H1 (cell line): ENCODE measurements around the gene TMEM254.

Experiments used
- ATF3 ChIP-seq: IDR thresholded peaks from 2 replicates; pipeline ENCODE4 v1.6.1; 2011; ENCODE audit warnings: low read depth, mild to moderate bottlenecking, low read length; ENCODE audit not compliant: insufficient read depth
- CHD1 ChIP-seq: IDR thresholded peaks from 2 replicates; pipeline ENCODE4 v1.6.1; 2012; ENCODE audit warnings: low read depth, low read length, improper control_type of control experiment
- CTCF ChIP-seq, 3 experiments: IDR thresholded peaks; 1 replicate in 2 of 3; 2 replicates in 1 of 3; pipeline versions ENCODE4 v1.5.1 to v1.6.1; 2011; ENCODE audit warnings: low read length in 3 of 3, mild to moderate bottlenecking in 3 of 3, inconsistent platforms in 2 of 3, low read depth in 1 of 3, moderate library complexity in 1 of 3; ENCODE audit not compliant: insufficient read depth in 1 of 3; ENCODE audit errors: control extremely low read depth in 1 of 3
- EP300 ChIP-seq, 2 experiments: IDR thresholded peaks; 1 replicate in 1 of 2; 2 replicates in 1 of 2; pipeline ENCODE4 v1.6.1; 2011 to 2012; ENCODE audit warnings: low read depth in 2 of 2, low read length in 2 of 2, mild to moderate bottlenecking in 2 of 2, borderline replicate concordance in 1 of 2, inconsistent platforms in 1 of 2, moderate library complexity in 1 of 2
- EZH2 ChIP-seq: fragments of 200-600 bp; sonication (generic); IDR thresholded peaks from 2 replicates; pipeline ENCODE4 v1.7.1; 2012; ENCODE audit warnings: low read depth, mild to moderate bottlenecking, moderate library complexity, low read length, inconsistent platforms; ENCODE audit not compliant: severe bottlenecking
- PHF8 ChIP-seq: fragments of 200-600 bp; sonication (generic); conservative IDR thresholded peaks from 2 replicates; pipeline ENCODE4 v1.7.1; 2012; ENCODE audit warnings: low read depth, mild to moderate bottlenecking, inconsistent platforms, low read length, moderate library complexity
- POLR2A ChIP-seq, 2 experiments: IDR thresholded peaks; 1 replicate in 1 of 2; 2 replicates in 1 of 2; pipeline ENCODE4 v1.6.1; 2011; ENCODE audit warnings: low read depth in 2 of 2, low read length in 2 of 2, mild to moderate bottlenecking in 2 of 2; ENCODE audit errors: control extremely low read depth in 1 of 2
- RAD21 ChIP-seq, 2 experiments: IDR thresholded peaks in 1 of 2; conservative IDR thresholded peaks in 1 of 2; 2 replicates each; pipeline ENCODE4 v1.6.1; 2011; ENCODE audit warnings: low read depth in 2 of 2, low read length in 2 of 2, improper control_type of control experiment in 1 of 2, inconsistent platforms in 1 of 2, mild to moderate bottlenecking in 1 of 2, moderate library complexity in 1 of 2
- TAF1 ChIP-seq: IDR thresholded peaks from 2 replicates; pipeline ENCODE4 v1.6.1; 2011; ENCODE audit warnings: mild to moderate bottlenecking, low read depth, low read length

- no peak for TF ChIP-seq CTCF (IDR thresholded peaks at IDR 0.05; ENCODE audit: control extremely low read depth in 1 of 3, insufficient read depth in 1 of 3, low read depth in 1 of 3, low read length in 3 of 3)
- TF ChIP-seq POLR2A (IDR thresholded peaks at IDR 0.05; ENCODE audit: control extremely low read depth in 1 of 2, low read depth in 2 of 2, low read length in 2 of 2), result no peak
- TF ChIP-seq CHD1, result no peak
- TF ChIP-seq ATF3, result no peak
- TF ChIP-seq RAD21 (IDR thresholded peaks at IDR 0.05 in 1 of 2, conservative IDR thresholded peaks at IDR 0.05 in 1 of 2; ENCODE audit: low read depth in 2 of 2, low read length in 2 of 2), result no peak
- no peak for TF ChIP-seq EP300 (IDR thresholded peaks at IDR 0.05; ENCODE audit: borderline replicate concordance in 1 of 2, low read depth in 2 of 2, low read length in 2 of 2)
- TF ChIP-seq TAF1, result no peak
- no peak for TF ChIP-seq PHF8
- no peak for TF ChIP-seq EZH2
Observed at GRCh38 chr10:80110986-80111385, 32.5 kb downstream of the TMEM254 start.
